Stimulated activated CD4-positive, alpha-beta T cell treated with anti-CD3 and anti-CD28 coated beads, Interleukin-4, amount 100 ng/mL, for 24 hours (primary cell): ENCODE measurements around the gene SYNDIG1.
"Not testable (repeated sequence)": the region's sequence is repeated elsewhere in the genome, so short reads cannot be mapped to it uniquely, and the experiment has no call there.

Experiments
- DNase-seq: peaks from one replicate; pipeline ENCODE4 v3.0.0-alpha.2; 2020

The SYNDIG1 gene

DNA sequence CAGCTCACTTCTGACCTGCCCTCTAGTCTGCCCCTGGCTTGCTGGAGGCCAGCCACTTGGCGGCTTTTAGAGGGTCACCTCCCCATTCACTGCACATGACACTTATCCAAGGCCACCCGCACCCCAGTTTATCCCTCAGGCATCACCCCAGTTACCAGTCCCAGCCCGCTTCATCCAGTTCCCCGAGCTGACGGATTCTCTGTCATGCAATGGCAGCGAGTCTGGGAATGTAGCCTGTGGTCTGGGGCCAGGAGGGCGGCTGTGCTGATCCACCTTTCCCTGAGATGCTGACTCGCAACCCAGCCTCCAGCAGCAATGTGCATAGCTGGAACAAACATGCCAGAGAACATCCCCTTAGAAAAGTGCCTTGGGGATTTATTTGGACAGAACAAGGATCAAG lies 25.8 kb downstream of the SYNDIG1 start:
- no peak for DNase-seq

DNA sequence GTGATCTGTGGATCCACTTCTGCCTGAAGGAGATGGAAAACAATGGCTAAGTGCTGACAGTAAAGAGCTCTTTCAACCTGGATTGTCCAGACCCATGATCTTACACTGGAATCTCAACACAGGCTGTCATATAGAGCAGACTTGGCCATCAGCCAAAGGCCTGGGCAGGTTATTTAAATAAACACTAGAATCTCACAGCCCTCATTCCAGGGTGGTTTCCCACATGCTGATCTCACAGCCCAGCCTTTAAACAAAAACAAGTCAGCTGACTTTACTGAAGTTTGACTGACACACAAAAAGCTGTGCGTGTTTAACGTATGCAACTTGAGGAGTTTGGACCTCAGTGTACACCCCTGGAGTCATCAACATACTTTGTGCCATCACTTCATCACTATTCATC lies 28.4 kb downstream of the SYNDIG1 start:
- DNase-seq = no peak

DNA sequence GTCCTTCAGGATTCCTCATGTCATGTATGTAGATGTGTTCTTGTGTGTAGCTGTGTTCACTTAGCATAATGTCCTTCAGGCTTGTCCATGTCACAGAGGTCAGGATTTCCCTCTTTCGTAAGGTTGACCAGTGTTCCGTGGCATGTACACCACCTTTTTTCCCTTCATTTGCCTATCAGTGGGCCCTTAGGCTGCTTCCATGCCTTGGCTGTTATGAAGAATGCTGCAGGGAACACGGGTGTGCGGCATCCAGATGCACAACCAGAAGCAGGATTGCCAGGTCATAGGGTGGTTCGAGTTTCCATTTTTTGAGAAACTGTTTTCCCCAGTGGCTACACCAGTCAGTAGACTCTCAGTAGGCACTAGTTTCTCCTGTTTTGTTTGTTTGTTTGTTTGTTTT lies 29.2 kb downstream of the SYNDIG1 start:
- no peak for DNase-seq

DNA sequence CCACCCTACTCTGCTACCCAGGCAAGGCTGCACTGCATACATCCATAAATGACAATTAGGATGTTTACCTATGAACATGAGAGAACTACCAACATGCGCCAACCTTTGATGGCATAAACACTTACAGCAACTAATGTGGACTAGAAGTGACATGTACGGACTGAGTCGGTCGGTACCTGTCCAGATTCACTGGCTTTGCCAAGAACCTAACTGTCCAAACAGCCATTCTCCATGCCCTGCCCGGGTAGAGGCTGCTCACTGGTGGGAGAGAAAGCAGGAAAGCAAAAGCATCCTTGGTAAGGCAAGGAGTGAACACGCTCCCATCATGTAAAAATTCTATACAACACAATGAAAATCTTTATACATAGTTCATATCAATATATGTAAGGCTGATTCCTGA lies 30.0 kb downstream of the SYNDIG1 start:
- no peak for DNase-seq

DNA sequence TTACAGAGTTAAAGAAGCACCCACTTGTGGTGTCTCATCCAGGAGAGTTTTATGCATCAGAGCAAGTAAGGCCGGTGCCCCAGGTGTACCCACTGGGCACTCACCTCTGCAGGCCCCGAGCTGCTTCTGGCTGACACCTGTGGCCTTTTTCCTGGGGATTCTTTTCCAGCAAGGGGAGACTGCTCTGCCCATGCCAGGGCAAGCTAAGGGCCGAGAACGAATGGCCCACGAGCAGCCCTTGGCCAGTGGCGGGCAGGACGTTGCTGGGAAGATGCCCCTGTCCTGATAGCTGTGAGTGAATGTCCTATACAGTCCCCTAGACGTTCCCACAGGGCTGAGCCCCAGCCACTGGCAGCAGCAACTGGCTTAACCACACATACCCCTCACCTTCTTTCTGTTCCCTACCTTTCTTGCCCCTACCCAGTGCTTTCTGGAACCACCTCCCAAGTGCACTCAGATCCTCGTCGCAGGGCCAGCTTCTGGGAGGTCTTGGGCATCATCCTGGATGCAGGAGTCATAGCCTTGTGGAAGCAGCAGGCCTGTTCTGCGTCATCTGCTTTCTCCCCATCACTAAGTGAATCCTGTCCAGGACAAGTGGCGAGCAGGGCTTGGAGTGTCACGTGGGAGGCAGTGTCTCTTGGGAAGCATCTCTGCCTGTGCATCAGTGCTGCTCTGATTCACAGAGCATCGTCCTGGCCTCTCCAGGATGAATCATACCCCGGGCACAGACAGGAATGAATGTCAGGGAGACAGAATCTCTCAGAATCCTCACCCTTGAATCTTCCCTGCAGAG lies 32.5 kb downstream of the SYNDIG1 start:
- DNase-seq = no peak

DNA sequence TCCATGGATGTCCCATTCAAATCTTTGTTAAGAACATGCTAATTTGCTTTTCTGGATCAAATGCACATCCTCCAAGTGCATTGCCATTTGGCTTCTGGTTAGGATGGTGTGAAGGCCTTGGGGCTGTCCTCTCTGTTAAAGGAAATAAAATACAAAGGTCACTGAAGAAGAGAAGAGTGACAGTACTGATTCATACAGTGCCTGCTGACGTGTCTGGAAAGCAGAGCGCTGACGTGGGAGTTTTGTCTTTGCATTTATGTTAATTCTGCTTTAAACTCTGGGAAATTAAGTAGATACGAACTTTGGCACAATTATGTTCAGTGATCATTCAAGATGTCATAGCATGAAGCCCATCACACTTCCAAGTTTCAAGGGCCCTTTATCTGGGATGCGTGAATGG lies 33.2 kb downstream of the SYNDIG1 start:
- DNase-seq = no peak

DNA sequence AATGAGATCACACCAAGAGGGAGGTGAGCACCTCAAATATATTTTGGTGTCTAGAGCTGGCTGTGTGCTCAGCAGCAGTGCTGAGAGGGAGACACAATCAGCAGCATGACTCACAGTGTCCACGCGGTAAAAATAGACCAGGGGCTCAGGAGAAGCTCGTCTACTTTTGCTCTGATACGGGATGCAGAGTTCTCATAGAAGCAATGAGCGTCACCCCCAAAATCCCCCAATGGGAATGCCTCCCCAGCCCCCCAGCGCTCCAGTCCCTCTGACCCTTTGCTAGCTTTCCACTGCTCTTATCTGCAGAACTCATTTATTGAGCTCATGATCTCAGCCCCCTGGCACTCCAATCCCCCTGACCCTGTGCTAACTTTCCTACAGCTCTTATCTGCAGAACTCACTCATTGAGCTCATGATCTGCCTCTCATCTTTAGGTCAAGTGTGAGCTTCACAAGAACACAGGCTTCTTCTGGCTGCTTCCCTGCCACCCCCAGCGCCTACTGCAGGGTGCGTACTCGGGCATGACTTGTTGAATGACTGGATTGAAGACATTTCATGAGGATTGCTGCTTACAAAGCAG lies 34.0 kb downstream of the SYNDIG1 start:
- DNase-seq = no peak

DNA sequence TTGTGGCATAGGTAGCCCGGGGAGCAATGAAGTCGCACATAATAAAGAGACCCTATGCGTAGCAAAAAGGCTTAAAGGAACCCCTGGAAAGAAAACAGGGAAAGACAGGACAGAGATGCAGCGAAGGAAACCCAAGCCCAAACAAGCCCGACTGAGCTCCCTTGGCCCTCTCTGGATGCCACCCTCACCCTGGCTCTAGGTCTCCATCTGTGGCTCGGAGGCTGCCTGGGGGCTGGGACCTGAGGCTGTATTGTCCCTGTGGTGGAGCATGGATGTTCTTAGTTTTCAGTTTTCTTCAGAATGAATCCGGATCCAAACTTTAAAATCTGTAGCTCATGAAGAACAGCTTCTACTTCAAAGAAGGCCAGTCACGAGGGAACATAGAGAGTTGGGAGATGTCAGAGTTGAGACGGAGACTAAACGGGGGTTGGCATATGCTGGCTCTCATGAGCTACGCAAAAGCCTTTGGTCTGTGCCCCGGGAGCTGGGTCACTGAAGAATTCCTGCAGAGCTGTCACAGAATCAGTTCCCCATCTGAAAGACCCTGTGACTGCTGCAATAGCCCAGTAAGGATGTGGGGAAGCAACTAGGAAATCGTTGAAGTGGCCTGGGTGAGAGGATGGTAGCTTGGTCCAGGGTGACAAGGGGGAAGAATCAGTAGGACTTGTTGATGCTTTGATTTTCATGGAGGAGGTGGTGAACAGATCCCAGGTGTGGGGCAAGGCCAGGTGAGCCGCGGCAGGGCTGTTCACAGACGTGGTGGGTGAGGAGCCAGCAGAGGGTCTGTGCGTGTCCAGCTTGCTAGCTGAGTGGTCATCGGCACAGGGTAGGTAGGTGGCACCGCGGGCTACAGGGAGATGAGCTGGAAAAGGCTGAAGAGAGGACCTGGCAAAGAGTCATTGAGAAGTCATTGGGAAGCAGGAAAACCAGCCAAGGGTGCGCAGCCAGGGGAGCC lies 35.2 kb downstream of the SYNDIG1 start:
- no peak for DNase-seq

DNA sequence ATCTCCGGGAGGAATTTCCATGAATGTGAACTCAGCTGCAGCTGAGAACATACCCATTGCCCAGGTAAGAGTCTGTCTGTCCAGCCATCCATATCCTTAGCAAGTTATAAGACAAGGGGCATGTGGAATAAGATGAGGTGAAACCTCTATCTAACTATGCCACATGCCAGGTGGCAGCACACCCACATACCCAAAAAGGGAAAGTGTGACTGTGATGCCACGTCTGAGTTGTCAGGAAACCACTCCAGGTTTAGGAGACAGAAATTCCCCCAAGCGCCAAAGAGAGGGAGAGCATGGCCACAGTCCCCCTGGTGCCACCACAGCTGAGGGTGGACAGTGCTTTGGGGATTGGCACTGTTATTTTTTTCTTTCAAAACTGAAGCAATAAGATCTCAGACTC lies 36.7 kb downstream of the SYNDIG1 start:
- no peak for DNase-seq

DNA sequence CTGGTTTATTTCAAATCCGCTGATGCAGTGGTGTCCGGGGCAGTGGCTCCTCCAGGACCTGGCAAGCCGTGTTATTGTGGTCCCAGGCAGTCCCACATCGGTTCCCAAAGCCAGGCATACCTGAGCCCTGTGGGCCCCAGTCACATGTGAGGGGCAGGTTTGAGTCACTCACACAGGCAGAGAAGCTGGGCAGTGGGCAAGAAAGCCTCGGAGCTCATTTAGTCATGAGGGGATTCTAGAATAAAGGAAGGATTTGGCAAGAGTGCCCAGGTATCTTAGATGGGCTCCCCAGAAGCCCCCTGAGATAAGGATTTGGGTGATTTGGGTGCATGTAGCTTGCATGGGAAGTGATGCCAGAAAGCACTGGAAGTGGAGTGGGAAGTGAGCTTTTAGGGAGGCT lies 37.3 kb downstream of the SYNDIG1 start:
- DNase-seq = no peak

DNA sequence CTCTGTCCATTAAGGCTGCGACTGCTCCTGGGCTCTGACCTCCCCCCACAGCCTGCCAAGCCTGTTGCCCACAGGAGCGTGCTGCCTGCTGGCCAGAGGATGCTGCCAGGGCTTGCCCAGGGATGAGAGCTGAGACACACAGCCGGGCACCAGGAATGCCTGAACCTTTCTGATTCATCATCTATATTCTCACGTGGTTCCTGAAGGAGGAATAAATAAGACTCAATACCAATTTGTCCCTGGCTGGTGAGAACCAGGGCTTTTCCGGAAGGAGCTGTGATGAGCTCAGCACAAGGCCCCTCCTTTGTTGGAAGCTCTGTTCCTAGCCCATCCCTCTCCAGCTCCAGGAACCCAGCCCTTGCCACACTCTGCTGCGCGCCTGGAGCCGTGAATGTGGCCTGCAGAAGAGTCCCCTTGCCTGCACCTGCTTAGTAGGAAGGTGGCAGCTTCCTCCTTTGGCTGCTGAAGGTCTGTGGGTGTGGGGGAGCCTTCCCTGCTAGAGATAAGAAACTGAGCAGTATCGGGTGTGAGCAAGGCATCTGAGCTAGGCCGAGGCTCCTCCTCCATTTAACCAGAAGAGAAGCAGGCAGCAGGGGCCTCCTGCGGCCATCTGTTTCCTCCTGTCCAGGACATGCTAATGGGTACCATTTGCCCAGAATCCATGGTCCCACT lies 37.9 kb downstream of the SYNDIG1 start:
- DNase-seq = no peak

DNA sequence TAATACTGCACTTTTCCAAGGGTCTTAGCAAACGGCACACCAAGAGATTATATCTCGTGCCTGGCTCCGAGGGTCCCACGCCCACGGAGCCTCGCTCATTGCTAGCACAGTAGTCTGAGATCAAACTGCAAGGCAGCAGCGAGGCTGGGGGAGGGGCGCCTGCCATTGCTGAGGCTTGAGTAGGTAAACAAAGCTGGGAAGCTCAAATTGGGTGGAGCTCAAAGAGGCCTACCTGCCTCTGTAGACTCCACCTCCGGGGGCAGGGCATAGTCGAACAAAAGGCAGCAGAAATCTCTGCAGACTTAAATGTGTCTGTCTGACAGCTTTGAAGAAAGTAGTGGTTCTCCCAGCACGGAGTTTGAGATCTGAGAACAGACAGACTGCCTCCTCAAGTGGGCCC lies 43.0 kb downstream of the SYNDIG1 start:
- DNase-seq = not testable (repeated sequence)

DNA sequence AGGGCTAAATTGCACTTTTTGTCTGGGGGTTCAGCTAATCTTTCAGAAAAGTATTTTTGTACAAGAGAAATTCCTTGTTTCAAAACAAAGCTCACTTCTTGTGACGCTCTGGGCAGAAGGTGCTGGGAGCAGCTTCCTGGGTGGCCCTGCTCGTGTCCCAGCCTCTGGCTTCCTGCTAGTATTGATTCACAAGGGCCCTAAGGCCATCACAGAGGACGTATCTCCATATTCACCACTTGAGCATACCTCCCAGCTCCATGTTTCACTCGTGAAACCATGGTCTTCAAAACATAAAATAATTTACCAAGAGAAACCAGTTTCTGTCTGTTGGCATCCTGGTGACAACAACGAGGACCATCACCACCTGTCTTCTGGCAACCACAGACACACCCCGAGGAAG lies 49.1 kb downstream of the SYNDIG1 start:
- no peak for DNase-seq

DNA sequence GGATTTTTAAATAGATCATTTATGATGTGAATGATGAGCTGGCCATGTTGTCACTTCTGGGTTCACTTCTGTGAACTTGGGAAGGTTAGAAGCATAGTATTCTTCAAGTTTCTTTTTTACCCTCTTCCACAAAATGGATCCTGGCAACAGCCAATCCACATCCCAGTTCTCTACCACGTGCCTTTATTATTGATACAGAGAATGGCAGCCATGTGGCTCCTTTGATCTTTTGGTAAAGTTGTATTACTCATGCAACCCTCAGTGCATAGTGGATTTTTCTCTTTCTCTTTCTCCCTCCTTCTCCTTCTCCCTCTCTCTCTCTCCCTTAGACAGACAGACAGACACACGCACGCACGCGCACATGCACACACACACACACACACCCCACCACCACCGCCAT lies 50.0 kb downstream of the SYNDIG1 start:
- no peak for DNase-seq

DNA sequence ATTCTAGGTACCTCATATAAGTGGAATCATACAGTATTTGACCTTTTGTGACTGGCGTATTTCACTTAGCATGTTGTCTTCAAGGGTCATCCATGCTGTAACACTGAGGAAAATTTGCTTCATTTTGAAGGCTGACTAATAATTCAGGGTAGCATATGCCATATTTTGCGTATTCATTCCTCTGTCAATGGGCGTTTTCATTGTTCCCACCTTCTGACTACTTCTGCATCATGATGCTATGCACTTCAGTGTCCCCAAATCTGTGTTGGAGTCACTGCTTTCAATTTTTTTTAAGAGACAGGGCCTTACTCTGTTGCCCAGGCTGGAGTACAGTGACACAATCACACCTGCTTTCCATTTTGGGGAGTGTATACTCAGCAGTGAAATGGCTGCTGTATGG lies 51.6 kb downstream of the SYNDIG1 start:
- DNase-seq = no peak

DNA sequence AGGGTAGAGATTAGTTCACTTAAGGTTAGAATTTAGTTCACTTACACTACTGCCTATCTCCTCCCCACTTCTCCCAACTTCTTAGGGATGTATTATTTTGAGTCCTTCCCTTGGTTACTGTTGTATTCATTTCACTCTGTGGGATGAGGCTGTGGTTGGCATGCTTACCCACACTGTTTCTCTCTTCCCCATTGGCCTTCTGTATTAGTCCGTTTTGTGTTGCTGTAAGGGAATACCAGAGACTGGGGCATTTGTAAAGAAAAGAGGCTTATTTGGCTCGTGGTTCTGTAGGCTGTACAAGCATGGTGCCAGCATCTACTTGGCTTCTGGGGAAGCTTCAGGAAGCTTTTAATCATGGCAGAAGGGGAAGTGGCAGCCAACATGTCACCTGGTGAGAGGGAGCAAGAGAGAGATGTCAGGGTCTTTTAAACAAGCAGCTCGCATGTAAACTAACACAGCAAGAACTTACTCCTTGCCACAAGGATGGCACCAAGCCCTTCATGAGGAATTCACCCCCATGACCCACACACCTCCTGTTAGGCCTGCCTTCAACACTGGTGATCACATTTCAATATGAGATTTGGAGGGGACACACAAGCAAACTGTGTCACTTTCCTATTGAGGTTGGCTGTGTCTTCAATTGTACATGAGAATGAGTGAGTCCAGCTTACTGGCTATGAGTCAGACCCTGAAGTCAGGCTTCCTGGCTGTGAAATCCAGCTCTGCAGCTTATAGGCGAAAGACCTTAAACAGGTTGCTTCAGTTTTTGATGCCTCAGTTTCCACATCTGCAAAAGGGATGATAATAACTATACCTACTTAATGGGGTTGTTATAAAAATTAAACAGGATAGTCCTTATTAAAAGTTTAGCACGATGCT lies 53.3 kb downstream of the SYNDIG1 start:
- no peak for DNase-seq

DNA sequence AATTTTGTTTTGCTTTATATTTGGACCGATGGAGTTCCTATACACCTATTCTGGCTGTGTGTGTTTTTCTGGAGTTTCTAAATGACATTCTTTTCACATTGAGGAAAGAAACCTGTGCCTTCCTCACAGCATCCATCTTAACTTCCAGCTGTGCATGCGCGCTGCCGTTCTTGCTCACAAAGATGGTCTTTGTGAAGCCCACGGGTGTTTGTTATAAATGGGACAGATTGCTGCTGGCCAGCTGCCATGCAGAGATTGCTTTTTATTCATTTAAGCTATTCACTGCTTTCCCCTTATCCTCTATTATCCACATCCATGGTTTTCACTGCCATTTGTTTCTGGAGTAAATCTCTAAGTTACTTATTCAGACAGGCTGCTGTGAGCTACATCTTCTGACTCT lies 54.2 kb downstream of the SYNDIG1 start:
- no peak for DNase-seq

DNA sequence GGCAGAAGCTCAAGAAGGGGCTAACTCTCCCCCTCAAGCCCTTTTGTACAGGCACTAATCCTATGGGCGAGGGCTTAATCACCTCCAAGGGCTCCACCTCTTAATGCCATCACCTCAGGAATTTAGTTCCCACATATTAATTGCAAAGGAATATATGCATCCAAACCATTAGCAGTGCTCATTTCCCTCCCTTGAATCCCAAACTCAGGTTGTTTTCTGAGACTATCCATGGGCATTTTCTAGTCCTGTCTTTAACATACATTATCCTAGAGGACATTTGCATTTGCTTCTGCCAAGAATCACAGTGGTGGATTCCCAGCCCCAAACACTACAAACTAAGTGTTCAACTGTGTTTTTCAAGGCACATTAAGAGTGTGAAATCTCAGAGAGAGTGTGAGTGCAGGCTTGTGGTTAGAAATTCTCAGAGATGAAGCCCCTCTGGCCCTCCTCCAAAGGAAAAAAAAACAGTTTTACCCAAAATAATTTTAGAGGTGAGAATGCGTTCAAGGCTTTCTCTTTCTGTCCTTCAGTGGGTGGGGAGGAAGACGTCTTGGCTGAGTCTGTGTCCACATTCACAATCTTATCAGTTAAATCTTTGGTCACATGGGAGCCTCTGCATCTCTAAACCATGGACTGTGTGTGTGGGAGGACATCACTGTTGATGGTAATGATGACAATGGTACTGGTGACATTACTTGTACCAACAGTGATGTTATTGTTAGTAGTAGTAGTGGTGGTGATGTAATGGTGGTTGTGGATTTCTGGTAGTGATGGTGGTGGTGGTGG lies 59.3 kb downstream of the SYNDIG1 start:
- no peak for DNase-seq

DNA sequence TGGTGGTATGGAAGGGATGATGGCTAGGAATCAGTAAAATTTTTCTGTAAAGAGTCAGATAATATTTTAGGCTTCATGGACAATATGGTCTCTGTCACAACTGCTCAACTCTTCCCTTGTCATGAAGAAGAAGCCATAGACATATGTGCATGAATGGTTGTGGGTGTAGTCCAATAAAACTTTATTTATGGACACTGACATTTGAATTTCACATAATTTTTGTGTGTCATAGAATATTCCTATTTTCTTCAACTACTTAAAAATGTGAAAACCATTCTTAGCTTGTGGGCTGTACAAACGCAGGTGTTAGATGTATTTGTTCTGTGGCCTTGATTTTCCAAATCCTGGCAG lies 59.9 kb downstream of the SYNDIG1 start:
- DNase-seq = no peak

DNA sequence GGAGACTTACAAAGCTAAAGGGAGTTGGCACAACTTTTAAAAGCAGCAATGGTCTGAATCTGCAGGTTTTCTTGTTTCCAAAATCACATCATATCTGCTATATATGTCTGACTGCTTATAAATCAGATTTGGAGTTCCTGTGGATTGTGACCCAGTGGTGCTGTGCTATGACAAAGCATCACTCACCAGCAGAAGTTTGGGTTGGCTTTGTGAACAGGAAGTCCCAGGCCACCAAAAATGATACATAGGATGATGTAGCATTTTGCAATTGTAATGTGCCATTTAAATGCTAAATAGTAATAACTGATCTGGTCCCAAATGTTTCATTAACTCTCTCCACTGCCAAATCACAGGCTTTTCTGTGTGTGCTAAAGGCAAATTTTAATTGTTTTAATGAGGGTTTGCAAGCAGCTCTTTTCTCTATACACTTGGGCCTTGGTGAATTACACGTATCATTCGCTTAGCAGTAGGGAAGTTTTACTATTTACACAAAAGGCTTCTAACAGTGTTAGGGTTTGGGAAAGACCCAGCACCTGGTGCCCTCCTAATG lies 60.8 kb downstream of the SYNDIG1 start:
- no peak for DNase-seq

DNA sequence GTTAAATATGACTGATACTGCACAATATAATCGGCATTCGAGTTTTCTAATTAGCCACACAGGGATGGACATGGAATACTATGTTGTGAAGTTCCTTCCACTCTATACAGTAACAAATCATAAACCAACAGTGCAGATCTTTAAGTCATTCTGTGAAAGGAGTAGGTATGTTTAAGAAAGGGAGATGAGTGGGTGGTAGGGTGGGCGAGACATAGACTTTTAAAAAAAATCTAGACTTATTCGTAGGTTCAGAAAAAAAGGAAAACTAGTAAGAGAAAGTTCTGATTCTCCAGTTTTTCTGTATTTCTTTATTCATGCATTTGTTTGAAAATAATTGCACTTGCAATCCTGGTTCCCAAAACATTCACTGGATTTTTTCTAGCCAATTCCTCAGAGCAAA lies 61.8 kb downstream of the SYNDIG1 start:
- no peak for DNase-seq
